AG09309 (cell line): Measurements from ENCODE around the gene TMEM239.

Experiments
- DNase-seq: peaks from one replicate; pipeline ENCODE4 v3.0.0-alpha.2; 2010; ENCODE audit warnings: low read depth
- H3K4me3 ChIP-seq: 2 replicates; pipeline ENCODE4 v1.5.1; 2011; ENCODE audit warnings: mild to moderate bottlenecking, low read depth, low read length, moderate library complexity; ENCODE audit not compliant: control insufficient read depth
- TF ChIP-seq, protein P1 (sequence below): IDR thresholded peaks from 2 replicates; pipeline ENCODE4 v1.5.1; 2011; ENCODE audit warnings: mild to moderate bottlenecking, low read depth, low read length, inconsistent platforms; ENCODE audit not compliant: insufficient read depth, control insufficient read depth; ENCODE audit errors: missing control alignments

TMEM239 gene

DNA sequence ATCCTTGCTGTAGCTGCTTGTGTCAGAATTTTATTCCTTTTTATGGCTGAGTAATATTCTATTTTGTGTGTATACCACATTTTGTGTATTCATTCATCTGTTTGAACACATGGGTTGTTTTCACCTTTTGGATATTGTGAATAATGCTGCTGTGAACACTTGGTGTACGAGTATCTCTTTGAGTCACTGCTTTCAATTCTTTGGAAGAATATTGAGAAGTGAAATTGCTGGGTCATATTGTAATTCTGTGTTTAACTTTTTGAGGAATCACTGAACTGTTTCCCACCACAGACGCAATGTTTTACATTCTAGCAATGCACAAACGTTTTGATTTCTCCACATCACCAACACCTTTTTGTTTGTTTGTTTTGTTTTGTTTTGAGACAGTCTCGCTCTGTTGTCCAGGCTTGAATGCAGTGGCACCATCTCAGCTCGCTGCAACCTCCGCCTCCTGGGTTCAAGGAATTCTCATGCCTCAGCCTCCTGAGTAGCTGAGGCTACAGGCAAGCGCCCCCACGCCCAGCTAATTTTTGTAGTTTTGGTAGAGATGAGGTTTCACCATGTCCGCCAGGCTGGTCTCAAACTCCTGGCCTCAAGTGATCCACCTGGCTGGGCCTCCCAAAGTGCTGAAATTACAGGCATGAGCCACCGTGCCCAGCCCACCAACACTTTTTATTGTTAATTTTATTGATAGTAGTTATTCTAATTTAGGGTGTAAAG is 37.4 kb upstream of the TMEM239 start:
- TF ChIP-seq, protein P1, sequence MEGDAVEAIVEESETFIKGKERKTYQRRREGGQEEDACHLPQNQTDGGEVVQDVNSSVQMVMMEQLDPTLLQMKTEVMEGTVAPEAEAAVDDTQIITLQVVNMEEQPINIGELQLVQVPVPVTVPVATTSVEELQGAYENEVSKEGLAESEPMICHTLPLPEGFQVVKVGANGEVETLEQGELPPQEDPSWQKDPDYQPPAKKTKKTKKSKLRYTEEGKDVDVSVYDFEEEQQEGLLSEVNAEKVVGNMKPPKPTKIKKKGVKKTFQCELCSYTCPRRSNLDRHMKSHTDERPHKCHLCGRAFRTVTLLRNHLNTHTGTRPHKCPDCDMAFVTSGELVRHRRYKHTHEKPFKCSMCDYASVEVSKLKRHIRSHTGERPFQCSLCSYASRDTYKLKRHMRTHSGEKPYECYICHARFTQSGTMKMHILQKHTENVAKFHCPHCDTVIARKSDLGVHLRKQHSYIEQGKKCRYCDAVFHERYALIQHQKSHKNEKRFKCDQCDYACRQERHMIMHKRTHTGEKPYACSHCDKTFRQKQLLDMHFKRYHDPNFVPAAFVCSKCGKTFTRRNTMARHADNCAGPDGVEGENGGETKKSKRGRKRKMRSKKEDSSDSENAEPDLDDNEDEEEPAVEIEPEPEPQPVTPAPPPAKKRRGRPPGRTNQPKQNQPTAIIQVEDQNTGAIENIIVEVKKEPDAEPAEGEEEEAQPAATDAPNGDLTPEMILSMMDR: no peak
- no peak overlapping the region for H3K4me3 ChIP-seq
- DNase-seq: no peak

DNA sequence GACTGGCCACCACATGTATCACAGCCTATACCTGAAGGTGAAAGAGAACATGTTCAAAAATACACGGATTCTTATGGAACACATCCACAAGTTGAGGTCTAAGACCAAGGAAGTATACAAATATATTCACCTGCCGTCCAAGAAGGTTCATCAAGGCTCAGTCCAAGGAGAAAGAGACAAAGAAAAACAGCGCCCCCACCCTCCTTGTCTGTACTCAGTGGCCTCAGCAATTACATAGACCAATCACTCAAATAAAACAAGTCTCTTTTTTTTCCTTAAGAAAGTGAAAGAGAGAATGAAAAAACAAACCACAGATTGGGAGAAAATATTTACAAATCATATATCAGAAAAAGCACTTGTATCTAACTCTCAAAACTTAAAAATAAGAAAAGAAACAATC is 35.2 kb upstream of the TMEM239 start:
- TF ChIP-seq, protein P1: no peak
- H3K4me3 ChIP-seq: no peak overlapping the region
- DNase-seq: no peak

DNA sequence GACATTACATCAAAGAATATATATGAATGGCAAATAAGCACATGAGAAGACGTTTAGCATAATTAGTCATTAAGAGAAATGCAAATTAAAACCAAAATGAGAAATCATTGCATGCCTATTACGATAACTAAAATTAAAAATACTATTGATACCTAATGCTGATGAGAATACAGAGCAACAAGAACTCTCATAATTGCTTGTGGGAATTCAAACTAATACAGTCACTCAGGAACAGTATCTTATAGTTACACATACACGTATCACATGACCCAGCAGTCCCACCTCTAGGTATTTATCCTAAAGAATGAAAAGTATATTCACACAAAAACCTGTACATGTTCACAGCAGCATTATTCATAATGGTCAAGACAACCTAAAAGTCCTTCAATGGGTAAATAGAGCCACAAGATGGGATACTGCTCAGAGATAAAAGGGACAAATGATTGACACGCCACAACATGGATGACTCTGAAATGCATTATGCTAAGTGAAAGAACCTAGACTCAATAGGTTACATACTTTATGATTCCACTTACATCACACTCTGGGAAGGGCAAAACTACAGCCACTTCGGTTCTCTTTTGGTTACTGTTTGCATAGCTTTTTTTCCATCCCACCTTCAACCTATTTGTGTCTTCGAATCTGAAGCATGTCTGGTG is 32.1 kb upstream of the TMEM239 start:
- no peak for DNase-seq
- H3K4me3 ChIP-seq: no peak overlapping the region
- TF ChIP-seq, protein P1: no peak

DNA sequence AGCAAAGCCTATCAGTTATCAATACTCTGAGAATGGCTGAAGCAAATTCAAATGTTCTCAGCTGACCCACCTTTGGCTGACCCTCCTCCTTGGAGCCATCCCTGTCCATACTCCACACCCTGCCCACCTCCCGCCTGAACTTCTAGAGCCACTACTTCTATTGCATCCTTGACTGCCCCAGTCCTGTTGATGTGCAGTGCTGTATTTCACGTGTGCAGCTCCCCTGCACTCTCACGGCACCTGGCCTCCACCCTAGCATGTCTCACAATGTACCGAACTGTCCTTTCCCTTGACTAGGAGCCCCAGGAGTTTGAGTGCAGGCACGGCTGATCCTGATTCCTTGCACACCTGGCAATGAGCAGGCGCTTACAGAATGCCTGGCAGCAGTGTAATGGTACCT is 22.7 kb upstream of the TMEM239 start:
- TF ChIP-seq, protein P1: no peak
- no peak overlapping the region for H3K4me3 ChIP-seq
- no peak for DNase-seq

GRCh38 chr20:2794202-2794748 is 21.9 kb upstream of the TMEM239 start:
- H3K4me3 ChIP-seq: no peak overlapping the region
- DNase-seq: no peak
- TF ChIP-seq, protein P1: no peak

- no peak for DNase-seq
- no peak overlapping the region for H3K4me3 ChIP-seq
- TF ChIP-seq, protein P1: no peak
Observed at GRCh38 chr20:2794866-2795447, 21.2 kb upstream of the TMEM239 start.
